ENCODE data around the gene SND1.

SND1 gene
- 161 to 276 (median 177) reads per million in 4 experiments for total RNA-seq

DNA sequence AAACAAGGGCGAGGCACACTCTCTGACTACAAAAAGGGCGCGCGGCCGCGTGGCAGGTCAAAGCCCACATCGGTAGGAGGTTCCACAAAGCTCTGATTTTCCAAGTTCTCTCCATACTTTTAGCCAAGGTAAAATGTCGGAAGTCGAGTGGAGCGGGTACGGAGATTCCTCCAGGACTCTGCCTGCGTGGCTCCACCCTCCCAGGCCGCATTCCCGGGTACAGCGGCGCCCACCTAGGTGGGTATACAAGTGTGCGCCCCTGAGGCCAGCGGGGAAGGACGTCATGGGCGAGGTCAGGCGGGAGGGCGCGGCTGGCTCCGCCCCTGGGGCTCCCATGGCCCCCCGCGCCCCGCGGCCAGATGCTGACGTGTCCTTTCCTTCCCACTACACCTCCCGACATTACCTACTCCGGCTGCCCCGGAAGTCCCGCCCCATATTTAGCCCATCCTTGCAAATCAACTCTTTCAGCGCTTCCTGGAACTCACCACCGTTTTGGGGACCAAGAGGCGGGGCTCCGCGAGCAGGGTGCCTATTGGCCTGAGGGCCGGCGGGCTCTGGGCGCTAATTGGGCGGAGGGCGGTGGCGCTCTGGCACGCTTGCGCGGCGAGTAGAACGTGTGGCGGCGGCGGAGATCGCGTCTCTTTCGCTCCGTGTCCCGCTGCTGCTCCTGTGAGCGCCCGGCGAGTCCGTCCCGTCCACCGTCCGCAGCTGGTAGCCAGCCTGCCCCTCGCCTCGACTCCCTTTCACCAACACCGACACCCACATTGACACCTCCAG lies at the start of gene SND1:
TSS of gene SND1 (plus strand) at position 639 of the 777 bp plus-strand sequence. CDS start 180 bp downstream, outside the sequence.
- peak; percentile 96 for DNase-seq

DNA sequence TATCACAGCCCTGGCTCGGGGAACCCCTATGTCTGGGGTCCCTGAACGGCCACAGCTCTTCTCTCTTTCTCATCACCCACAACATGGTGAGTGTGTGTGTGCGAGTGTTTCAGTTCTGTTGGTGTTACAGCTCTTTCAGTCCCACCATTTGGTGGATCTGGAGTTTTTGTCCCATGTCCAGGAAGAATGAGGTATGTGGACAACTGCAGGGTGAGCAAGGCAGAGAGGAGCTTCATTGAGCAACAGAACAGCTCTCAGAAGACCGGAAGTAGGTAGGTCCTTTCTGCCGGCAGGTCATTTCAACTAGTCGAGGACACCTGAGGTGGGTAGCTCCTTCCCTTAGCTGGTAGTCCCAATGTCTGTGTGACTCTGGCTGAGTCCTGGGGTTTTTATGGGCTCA lies 43.5 kb upstream of the SND1 start:
- DNase-seq = no peak

DNA sequence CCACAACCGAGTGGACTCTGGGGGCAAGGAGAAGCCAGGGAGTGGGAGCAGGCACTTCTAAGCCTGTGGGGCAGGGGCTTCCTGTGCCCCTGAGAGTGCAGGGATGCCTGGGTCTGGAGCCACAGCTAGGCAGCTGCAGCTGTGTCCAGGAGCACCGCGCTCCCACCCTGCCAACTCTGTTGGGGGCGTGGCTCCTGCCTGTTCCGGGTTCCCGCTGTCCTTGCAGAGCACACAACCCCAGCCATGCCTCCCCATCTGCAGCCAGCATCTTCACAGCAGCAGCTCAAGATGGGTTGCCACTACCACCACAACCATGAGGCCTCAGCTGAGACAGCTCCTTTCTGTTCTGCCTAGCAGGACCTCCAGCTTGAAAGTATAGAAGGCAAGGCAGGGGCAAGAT lies 42.7 kb upstream of the SND1 start:
- DNase-seq = no peak

DNA sequence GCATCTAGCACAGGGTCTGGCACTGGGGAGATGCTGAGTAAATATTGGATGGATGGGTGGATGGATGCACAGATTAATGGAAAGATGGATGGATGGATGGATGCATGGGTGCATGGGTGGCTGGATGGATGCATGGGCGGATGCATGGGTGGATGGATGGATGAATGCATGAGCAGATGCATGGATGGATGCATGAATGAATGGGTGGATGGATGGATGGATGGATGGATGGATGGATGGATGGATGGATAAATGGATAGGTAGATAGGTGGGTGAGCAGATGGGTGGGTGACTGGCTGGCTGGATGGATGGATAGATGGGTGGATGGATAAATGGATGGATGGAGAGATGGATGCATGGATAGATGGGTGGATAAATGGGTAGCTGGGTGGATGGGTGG lies 39.7 kb upstream of the SND1 start:
- DNase-seq = no peak

DNA sequence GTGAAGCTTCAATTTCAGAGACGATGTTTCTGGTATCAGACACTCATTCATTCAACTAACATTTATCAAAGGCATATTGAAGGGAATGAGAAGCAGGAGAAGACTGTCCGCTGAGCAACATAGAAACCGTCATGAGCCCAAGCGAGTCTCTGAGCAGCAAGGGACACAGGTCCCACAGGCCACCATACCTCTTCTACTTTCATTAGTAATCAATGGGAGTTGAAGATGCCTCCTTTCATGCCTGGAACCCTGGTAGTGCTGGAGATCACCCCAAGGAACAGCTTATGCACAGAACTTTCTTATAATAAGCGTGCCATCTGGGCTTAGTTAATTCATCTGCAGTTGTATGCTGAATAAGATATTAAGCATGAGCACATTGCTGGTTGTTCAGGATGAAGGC lies 35.3 kb upstream of the SND1 start:
- DNase-seq = no peak

DNA sequence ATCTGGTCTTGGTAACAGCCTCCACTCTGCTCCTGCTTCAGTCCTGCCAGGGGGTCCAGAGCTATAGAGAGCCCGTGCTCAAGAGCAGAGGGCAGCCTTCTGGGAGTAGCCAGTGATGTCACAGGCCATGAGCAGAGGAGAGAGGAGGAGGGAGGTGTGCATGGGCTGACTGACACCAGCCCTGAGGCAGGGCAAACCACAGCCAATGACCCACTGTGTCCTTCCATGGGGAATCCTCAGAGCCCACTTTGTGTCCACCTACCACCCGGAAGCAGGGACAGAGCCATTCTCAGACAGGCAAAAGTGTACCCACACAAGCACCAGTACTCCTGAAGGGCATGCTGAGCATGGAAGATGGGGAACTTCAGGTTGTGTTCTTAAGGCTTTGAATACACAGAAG lies 34.0 kb upstream of the SND1 start, which contains the start of gene PAX4:
TSS of gene PAX4 (minus strand) at position 101 of the 400 bp plus-strand sequence. CDS start 2,214 bp downstream, outside the sequence.
- no peak for DNase-seq

DNA sequence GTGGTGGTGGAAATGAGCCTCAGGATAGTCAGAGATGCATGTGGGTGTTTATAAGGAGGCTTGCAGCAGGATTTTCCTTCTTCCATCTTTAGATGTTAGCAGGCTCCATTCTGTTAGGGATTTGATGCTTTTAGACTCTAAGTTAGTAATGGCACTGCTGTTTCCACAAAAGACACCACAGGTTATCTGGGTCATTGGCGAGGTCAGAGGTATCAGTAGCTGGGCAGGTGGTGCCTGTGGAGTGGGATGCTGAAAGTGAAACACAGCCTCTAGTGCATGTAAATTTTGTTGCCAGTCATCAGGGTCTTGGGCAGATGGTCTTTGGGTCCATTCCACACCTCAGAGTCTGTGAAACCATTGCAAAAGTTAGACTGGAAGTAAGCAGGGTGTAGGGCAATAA lies 33.2 kb upstream of the SND1 start:
- DNase-seq = no peak

DNA sequence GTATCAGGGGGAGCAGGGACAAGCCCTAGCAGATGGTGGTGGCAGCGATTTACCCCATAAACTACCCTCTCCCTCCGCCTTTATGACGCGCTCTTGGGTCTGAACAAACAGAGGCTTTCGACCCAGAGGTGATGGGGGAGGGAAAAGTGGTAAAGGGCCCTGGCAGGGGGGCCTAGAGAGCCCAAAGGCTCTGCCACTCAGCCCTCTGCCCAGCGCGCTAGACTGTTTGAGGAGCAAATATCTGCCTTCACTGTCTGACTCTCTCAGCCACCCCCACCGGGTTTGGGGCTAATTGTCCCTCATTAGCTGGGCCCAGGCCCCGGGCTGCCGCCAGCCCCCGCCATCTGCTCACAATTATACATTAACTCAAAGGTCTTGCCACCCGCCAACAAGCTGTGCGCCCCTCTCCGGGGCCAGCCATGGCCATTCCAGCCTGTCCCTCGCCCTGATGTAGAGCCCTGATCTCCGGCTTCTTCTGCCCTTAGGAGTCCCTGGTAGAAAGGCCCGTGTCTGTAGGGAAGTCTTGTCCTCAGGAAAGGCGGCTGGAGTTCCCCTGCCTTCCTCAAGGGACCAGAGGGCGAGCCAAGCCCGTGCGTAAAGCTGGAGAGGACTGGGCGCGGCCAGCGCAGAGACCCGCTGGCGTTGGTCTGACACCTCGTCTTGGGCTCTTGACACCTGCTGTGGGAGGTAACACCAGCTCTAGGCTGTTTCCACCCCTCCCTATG lies 32.2 kb upstream of the SND1 start:
- no peak for DNase-seq

DNA sequence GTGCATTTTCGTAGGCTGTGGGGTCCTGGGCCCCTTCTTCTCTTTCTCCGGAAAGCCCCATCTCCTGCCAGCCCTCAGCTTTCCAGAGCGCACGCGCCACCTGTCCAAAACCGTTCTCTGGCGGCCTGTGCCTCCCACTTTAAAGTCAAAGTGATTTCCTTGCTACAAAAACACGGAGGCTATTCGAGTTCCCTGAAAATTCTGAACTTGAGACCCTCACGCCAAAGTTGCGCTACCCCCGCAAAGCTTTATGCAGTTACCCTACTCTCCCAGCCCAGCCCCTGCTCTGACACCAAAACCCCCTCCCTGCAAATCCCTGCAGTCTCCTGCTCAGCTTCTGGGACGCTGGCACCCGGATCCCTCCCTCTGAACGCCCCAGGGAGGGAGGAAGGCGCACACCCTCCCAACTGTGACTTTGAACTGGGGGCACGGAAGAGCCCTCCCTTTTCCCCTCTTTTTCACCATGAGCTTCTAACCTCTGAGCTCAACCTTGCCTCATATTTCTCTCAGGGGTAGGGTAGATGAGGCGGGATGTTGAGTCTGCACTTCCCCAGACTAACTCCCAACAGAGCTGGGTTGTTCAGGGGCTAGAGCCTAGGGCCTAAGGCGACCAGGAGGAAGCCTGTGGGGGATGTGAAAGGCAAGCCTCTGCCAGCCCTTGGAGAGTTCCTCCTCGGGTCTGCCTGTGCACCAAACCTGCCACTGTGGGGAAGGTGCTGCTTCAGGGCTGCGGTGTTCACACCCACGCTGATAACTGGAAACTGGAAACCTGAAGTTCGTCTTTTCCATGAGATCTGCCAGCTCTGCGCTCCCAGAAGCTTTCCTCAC lies 31.4 kb upstream of the SND1 start:
- DNase-seq = no peak

DNA sequence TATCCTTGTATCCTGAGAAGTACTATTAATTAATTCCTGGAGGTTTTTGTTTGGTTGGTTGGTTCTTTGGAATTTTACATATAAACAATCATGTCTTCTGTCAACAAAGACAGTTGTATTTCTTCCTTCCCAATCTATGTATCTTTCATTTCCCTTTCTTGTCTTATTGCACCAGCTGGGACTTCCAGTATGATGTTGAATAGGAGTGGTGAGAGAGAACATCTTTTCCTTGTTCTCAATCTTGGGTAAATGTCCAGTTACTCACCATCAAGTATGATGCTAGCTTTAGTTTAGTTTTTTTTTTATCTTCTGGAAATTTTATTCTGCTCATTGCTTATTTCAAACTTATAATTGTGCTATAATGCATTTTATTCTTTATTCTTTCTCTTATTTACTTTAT lies 26.7 kb upstream of the SND1 start:
- no peak for DNase-seq

DNA sequence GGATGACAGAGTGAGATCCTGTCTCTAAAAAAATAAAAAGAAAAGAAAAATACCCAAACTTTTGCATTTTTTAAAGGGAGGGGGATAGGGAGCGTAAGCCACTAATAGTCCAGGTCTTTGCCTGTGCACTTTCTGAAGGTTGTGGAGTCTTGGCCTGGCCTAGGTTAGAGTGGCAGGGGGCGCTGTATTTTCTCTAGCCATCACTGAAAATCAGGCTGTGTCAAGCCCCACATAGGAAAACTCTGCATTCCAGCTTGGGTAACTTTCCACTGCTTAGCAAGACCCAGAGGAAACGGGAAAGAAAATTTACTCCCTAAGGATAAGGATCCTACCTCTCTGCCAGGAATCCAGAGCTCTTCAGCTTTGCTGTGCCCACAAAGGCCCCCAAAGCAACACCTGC lies 23.5 kb upstream of the SND1 start:
- DNase-seq = no peak

DNA sequence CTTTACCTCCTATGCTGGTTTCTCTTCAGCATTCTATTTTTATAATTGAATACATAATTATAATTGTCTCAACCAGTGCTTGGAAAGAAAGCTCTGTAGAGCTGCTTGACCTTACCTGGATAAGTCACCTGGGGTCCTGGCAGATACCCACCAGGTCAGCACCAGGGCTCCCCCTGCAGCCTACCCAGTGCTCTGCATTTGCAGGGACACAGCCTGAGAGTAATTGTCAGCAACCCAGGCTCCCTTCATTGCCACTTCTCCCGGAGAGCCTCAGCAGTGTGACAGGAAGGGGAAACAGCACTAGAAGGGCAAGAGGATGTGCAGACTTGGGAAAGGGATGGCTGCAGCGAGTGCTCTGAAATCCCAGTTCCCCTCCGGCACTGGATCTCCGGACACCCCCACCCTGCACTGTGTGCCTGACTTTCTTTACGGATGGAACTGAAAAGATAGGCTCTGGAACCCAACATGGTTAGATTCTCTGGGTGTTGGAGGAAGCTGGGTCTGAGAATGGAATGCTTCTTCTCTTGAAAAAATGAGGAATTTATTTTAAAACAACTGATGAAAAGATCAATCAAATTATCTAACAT lies 22.6 kb upstream of the SND1 start:
- DNase-seq = peak; percentile 9

DNA sequence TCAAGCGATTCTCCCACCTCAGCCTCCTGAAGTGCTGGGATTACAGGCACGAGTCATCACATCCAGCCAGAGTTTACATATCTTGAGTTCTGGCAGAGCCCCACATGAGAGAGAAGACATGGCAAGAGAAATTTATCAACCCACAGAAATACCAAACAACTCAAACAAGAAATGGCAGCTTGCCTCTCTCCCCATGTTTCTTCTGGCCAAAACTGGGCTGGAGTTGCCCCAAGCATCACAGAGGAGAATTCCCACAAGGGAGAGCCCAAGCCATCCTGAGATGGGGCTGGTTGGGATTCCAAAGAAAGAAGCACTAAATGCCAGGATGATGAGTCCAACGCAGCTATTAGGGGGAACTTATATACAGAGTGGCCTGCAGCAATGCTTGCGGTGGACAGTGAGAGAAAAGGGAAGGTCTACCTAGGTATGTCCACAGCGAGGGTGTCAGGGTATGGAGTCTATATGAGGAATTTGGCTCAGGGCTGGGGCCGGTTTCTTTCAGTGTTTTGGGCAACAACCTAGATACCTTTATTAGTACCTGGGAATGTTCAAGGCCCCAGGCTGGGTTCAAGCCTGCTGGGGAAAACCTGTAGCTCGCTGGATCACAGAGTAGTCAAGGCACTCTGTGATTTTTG lies 19.6 kb upstream of the SND1 start:
- DNase-seq = no peak

DNA sequence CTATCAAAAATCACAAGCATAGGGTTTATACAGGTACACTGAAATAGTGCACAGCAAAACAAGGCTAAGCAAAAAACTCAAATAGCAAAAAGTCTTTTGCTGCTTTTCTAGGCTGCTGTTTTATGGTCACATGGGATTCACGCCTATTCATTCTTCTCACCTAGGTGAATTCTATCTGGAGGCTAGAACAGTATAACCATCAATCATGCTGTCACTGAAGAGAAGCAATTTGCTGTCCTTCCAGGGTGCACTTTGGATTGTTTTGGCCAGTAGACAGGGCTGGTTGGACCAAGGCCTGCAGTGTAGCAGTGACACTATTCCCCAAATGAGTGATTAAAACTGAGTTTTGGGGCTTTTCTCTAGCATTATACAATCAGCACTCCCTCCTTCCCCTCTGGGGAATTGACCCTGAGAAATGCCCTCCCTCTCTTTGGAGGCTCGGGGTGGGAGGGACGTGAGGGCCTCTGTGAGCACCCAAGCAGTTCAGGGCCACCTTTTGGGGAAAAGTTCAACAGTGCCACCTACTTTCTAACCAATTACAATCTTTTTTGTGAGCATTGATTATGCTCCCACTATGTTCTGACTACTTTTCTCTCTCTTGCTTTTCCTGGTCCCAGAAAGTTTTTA lies 16.2 kb upstream of the SND1 start:
- no peak for DNase-seq

DNA sequence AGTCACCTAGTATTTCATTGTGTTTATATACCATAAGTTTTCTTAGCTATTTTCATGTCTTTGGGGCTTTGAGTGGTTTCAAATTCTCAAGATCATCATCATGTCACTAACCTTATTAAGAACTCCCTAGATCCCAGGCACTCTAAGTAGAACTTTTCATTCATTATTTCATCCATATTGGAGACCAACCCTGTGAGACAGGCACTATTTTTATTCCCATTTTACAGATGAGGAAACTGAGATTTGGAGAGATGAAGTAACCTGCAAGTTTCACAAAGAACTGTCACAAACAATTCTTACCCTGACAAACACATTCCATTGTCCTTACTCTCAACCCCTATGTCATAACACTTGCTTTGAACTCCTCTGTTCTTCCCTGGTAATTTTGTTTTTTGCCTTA lies 13.8 kb upstream of the SND1 start:
- DNase-seq = no peak

DNA sequence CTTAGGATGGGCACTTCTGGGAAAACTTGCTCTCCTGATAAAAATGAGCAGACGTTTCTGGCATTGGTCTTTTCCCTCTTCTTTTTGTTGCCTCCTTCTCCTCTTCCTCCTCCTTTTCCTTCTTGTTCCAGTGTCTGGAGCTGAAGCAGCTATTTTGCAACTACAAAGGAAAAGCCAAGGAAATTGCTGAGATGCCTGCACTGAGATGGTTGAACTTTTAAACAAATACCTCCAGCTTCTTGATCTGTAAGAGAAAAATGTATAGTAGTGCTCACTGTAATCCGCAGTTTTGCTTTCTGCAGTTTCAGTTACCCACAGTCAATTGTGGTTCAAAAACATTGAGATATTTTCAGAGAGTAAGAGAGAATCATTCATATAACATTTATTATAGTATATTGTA lies 7.5 kb upstream of the SND1 start:
- DNase-seq = no peak

DNA sequence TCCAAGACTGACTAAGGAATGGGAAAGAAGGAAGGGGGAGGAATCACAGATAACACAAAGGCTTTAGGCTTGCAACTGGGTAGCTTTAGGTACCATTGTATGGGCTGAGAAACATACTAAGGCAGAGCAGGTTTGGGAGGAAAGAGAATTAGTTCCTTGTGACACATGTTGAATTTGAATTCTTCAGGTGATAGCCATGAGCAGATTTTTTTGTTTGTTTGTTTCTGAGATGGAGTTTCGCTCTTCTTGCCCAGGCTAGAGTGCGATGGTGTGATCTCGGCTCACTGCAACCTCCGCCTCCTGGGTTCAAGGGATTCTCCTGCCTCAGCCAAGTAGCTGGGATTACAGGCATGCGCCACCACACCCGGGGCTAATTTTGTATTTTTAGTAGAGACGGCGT lies 4.4 kb upstream of the SND1 start:
- no peak for DNase-seq

DNA sequence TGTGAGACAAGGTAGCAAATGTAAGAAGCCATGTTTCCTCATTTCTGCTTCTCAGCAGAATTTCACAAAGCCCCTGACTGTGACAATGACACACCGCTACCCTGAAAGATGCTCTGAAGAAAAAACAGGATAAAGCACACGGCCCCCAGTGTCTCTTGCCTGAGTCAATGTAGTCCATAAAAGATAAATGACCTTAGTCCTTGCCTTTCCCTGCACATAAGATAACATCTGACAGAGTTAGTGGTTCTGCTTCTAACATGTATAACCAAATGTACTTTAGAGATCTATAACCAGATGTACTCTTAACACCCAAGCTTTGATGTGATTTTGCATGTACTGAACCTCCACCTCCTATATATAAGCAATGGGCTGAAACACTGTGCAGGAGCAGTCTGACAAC lies 3.0 kb upstream of the SND1 start:
- no peak for DNase-seq

DNA sequence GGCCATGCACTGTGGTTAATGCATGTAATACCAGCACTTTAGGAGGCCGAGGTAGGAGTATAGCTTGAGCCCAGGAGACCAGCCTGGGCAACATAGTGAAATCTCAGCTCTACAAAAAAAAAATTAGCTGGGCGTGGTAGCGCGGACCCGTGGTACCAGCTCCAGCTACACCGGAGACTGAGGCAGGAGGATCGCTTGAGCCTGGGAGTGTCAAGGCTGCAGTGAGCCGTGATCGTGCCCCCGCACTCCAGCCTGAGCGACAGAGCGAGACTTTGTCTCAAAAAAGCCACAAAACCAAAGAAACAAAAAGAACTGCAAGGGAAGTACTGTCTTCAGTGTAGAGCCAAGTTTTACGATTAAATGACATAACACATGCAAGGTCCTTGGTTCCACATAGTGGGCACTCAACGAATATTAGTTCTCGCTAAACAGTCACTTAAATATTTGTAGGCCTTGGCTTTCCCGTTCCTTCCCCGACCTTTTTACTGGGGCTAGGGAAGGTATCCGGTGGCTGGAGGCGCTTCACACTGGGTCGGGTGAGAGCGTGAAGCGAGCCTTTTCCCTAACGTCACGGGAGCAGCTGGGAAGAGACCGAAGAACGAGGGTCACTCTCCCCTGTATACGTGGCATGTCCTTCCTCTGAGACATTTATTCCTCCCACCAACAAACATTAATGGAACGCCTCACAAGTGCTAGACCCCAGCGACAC lies 993 bp upstream of the SND1 start:
- no peak for DNase-seq

DNA sequence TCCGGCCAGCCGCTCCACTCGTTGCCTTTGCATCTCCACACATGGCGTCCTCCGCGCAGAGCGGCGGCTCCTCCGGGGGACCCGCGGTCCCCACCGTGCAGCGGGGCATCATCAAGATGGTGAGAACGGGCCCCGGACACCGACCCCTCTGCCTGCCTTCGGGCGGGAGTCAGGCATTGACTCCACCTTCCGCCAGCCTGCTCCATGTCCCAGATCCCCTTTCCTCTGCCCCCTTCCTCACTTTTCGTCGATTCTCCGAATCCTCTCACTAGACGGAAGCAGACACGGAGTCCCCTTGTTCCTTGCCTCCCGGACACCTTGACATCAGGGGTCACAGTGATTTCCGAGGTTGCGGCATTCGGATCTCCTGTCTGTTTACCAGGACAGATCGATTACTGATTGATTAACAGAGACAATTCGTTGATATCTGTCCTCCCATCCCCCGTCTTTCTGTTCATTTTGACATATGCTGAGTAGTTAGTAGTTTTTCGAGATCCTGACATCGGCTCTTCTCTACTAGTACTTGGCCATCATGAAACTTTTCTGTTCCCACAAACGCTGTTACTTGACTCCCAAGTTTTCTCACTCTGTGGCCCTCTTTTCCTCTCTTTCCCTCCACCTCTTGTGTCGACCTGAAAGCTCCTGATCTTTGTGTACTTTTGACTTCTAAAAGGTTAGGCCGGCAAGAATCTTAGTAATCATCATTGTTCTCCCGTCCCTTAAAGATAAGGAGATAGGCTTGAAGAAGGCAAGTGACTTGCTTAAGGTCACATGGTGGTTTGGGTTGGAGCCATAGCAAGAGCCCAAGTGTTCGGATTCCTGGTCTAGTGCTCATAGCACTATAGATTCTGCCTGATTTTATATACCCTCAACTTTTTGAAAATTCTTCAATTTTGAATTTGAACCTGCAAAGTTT lies 597 bp downstream of the SND1 start:
- no peak for DNase-seq

Measured in effector CD8-positive, alpha-beta T cell (primary cell).